Measurements from ENCODE around the gene ELOVL6. TPM values are rescaled to one million over a fixed set of nuclear protein-coding genes. Genes with fewer than 3 reads are reported as not detected.
A peak's percentile ranks its signal among the peaks of the same experiment; 100 is the strongest.

Gene ELOVL6
- polyA plus RNA-seq, 3 donors from 2014 or later, result 2.6 to 9.1 (median 7.3) TPM

DNA sequence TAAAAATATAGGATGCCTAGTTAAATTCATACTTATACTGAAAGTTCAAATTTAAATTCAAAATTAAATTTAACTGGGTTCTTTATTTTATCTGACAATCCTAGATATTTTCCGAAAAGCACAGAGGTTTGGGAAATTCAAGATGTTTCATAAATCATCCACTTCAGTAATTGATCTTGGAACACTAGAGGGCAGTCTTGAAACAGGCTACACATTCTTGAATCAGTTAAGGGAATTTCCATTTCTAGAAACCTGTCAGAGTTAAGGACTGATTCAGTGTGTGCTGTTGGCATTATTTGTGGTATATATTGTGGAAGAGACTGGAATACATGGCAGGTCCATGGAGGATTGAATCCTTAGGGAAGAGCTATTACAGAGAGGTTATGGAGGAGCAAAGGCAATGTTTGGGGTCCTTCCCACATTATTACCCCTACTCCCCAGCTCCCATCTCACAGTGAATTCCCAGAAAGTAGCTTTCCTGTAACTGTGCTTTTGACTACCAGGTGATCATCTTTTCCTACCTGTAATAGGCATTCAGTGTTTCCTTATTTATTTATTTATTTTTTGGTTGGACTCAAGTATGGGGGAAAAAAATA lies 192.9 kb downstream of the ELOVL6 start:
- Mint-ChIP-seq H3K36me3 (no peaks in the 10 kb centered on the region), H3K27me3 (ENCODE audit: low read depth in 3 of 3) (peaks cover 0 to 2% (median 2%) of the 10 kb centered on the region in 3 donors), H3K9me3 (no peaks in the 10 kb centered on the region), H3K27ac (no peak overlapping the region), H3K4me1 (peaks cover 0 to 6% of the 10 kb centered on the region in 2 donors), H3K4me3 (no peak overlapping the region)
- DNase-seq, result peak; percentile 39 to 58 (median 51)

GRCh38 chr4:110004556-110004955 lies 193.9 kb downstream of the ELOVL6 start:
- Mint-ChIP-seq H3K4me3 (no peak overlapping the region), H3K4me1 (peaks cover 0 to 6% of the 10 kb centered on the region in 2 donors), H3K36me3 (no peaks in the 10 kb centered on the region), H3K9me3 (no peaks in the 10 kb centered on the region), H3K27me3 (ENCODE audit: low read depth in 3 of 3) (peaks cover 2 to 4% (median 2%) of the 10 kb centered on the region in 3 donors), H3K27ac (no peak overlapping the region)
- DNase-seq, result no peak

- no peak for DNase-seq
- Mint-ChIP-seq H3K36me3 (no peaks in the 10 kb centered on the region), H3K4me3 (no peak overlapping the region), H3K4me1 (peaks cover 0 to 6% of the 10 kb centered on the region in 2 donors), H3K9me3 (no peaks in the 10 kb centered on the region), H3K27ac (no peak overlapping the region), H3K27me3 (ENCODE audit: low read depth in 3 of 3) (peaks cover 2 to 6% (median 5%) of the 10 kb centered on the region in 3 donors)
Observed at GRCh38 chr4:110003401-110004187, 194.8 kb downstream of the ELOVL6 start.

DNA sequence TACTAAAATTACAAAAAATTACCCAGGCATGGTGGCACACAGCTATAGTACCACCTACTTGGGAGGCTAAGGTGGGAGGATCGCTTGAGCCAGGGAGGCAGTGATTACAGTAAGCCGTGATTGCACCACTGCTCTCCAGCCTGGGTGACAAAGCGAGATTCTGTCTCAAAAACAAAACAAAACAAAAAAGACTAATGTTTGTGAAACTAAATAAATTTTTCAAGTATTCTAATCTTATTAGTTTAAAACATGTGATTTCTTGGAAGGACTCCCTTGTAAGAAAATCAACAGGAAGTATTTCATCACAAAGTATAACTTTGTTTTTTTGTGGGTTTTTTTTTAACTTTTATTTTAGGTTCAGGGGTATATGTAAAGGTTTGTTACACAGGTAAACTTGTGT lies 196.1 kb downstream of the ELOVL6 start:
- Mint-ChIP-seq H3K36me3 (no peaks in the 10 kb centered on the region), H3K27me3 (ENCODE audit: low read depth in 3 of 3) (peaks cover 2 to 6% (median 5%) of the 10 kb centered on the region in 3 donors), H3K9me3 (no peaks in the 10 kb centered on the region), H3K4me3 (no peak overlapping the region), H3K27ac (no peak overlapping the region), H3K4me1 (no peaks in the 10 kb centered on the region)
- no peak for DNase-seq

GRCh38 chr4:109999585-109999912 lies 198.9 kb downstream of the ELOVL6 start:
- peaks cover 2 to 9% (median 6%) of the 10 kb centered on the region in 3 donors for H3K27me3 Mint-ChIP-seq (ENCODE audit: low read depth in 3 of 3)
- DNase-seq, result no peak
- H3K9me3 Mint-ChIP-seq, result no peaks in the 10 kb centered on the region
- H3K4me3 Mint-ChIP-seq, result no peak overlapping the region
- no peak overlapping the region for H3K27ac Mint-ChIP-seq
- H3K36me3 Mint-ChIP-seq, result no peaks in the 10 kb centered on the region
- no peaks in the 10 kb centered on the region for H3K4me1 Mint-ChIP-seq

GRCh38 chr4:109998867-109999584 lies 199.4 kb downstream of the ELOVL6 start:
- no peaks in the 10 kb centered on the region for H3K36me3 Mint-ChIP-seq
- peaks cover 2 to 11% (median 6%) of the 10 kb centered on the region in 3 donors for H3K27me3 Mint-ChIP-seq (ENCODE audit: low read depth in 3 of 3)
- peak; percentile 52 to 63 (median 56) for DNase-seq
- H3K4me1 Mint-ChIP-seq, result no peaks in the 10 kb centered on the region
- no peak overlapping the region for H3K27ac Mint-ChIP-seq
- H3K9me3 Mint-ChIP-seq, result no peaks in the 10 kb centered on the region
- H3K4me3 Mint-ChIP-seq, result no peak overlapping the region

- DNase-seq, result no peak
- H3K4me1 Mint-ChIP-seq, result no peaks in the 10 kb centered on the region
- H3K36me3 Mint-ChIP-seq, result no peaks in the 10 kb centered on the region
- no peak overlapping the region for H3K27ac Mint-ChIP-seq
- H3K4me3 Mint-ChIP-seq, result no peak overlapping the region
- H3K9me3 Mint-ChIP-seq, result no peaks in the 10 kb centered on the region
- peaks cover 0 to 12% (median 12%) of the 10 kb centered on the region in 3 donors for H3K27me3 Mint-ChIP-seq (ENCODE audit: low read depth in 3 of 3)
Observed at GRCh38 chr4:109996526-109996925, 201.9 kb downstream of the ELOVL6 start.

Measured in immature natural killer cell (primary cell).